ENCODE results near the gene LOXHD1.

The LOXHD1 gene

DNA sequence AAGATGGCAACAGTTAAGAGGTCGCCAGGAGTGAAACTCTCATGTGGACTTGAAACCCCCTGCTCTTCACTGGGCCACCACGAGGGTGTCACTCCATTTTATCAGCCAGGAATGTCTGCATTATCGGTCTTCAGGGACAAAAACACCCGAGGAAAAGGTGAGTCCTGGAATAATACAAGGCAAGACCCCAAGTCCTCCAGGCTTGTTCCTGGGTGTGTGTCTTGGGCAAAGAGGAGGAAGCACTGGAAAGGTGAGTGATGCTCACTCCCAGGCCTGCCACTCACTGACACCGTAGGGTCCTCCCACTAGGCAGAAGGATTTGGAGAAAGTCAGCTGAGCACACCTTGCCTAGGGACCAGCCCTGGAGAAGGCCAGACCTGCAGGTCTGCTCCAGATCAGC lies 86.9 kb downstream of the LOXHD1 start:
- no peak for DNase-seq

DNA sequence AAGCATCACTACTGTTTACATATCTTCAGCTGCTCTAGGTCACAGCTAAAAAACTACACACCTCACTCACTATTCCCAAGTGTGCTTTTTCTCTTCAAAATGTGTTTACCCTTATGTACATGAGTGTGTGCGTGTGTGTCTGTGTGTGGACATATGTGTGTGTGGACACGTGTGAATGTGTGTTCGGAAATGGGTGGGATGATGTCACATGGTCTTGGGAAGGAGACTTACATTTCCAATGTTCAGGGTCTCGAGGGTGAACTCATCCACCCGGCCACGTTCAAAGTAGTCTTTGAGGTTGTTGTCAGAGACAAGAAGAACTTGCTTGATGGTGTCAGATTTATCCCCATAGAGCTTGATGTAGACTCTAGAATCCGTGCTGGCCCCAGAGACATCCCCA lies 87.8 kb downstream of the LOXHD1 start:
- DNase-seq, result no peak

DNA sequence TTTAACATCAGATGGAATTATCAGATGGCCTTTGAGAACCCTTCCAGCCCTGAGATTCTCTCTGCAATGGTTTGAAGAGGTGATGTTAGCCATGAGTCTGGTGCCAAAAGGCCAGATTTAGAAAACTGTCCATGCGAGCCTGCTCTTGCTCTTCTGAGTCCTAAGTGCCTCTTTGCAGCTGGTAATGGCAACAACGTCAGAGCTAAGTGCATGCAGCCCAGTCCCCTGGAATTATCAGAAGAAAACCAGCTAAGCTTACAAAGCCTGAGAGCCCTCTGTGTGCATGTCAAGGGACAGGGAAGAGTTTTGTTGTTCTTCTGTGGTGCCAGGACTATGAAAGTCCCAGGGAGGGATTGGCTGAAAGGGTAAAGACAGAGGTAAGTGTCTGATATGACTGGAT lies 89.8 kb downstream of the LOXHD1 start:
- no peak for DNase-seq

DNA sequence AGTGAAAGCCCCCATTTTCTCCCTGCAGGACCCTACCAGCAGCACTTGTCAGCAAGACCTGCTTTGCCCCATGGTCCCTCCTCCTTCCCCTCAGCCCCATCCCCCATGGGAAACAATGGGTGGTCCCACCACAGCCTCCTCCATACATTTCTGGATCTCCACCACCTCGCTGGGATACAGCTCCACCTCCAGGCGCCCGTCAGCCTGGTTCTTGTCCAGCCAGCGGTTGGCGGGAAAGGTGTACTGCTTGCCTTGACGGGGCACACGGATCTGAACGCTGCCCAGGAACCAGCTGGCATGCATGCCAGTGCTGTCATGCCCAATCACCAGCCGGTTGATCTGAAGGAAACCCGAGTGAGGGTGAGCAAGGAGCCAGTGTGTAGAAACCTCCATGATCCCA lies 90.9 kb downstream of the LOXHD1 start:
- DNase-seq, result no peak

DNA sequence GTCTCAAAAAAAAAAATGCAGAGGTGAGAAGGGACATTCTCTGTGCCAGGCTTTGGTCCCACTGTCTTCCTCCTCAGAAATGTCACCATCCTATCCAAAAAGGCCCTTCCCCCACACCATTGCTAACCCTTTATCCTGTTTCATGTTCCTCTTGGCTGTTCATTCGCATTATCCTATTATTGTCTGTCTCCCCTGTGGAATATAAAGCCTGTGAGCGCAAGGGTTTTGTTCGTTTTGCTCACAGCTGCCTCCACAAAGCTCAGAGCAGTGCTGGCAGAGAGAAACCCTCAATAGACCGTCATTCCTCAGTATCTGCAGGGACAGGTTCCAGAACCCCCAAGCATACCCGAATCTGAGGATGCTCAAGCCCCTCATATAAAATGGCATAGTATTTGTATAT lies 91.8 kb downstream of the LOXHD1 start:
- no peak for DNase-seq

DNA sequence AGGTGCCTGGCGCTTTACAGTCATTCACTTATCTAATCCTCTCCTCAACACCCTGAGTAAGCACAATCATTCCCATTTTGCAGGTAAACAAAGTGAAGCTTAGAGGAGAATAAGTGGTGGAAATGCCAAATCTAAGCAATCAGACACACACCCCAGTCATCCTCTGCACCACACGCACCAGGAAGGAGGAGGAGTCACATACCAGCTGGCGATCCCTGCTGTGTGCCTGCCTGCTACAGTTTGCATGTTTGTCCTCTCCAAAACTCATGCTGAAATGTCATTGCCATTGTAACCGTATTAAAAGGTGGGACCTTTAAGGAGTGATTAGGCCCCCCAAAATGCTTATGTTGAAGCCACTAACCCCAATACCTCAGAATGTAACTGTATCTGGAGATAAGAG lies 93.7 kb downstream of the LOXHD1 start:
- no peak for DNase-seq

DNA sequence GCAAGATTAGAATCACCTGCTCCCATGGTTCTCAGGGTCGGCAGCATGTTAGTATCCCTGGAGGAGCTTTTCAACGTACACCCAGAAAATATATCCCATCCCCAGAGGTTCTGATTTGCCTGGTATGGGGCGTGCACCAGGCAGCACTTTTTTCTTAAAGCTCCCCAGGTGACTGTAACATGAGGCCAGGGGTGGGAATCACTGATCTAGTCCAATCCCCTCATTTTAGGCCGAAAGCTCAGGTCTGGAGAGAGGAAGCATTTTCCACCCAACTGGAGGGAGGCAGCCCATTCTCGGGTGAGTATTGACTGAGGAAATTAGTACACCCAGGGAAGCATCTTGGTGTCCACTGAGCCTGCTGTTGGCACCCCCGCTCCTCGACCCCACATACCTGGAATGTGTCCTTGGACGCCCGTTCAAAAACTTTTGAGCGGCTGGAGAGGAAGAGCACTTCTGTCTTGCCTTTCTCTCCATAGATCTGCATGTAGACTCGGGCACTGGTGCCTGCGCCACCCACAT lies 94.3 kb downstream of the LOXHD1 start:
- DNase-seq, result no peak

DNA sequence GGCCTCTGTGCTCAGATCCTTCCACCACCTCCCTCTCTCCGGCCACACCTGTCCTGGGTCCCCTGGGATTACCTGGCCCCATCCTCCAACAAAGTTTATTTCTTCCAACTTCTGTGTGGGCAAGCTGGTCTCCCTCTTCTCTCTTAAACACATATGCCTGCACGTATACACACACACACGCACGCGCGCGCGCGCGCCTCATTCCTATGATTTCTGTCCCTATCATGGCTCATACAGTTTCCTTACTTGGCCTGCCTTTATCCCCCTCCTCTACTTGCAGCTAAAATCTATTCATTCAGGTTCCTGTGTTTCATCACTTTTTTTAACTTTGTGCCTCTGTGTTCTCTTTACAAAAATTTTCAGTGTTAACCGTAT lies 96.4 kb downstream of the LOXHD1 start:
- no peak for DNase-seq

DNA sequence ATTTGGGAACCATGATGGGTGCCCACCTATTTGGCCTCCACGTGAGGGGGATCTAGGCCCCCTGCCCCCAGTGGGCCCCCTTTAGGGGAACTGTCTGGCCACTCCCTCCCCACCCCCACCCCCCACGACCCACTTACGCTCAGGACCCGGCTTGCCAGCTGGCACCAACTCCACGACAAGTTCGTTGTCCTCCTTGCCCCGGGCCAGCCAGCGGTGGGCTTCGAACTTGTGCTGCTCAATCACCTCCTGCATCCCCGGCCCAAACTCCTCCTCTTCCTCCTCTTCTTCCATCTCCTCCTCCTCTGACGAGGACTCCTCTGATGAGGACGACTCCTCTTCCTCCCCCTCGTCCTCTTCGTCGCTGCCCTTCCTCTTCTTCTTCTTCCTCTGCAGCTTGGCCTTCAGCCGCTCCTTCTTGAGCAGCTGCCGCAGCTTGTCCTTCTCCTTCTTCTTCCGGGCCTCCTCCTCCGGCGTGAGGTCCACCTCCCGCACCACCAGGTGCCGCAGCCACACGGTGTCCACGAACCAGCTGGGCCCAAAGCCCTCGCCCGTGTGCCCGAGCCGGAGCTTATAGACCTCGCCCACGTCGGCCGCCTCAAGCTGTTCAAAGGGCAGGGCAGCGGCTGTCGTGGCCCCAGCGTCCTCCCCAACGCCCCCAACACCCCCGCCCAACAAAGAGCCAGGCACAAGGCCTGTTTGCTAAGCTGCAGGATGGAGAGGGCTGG lies 96.9 kb downstream of the LOXHD1 start:
- DNase-seq, result no peak

DNA sequence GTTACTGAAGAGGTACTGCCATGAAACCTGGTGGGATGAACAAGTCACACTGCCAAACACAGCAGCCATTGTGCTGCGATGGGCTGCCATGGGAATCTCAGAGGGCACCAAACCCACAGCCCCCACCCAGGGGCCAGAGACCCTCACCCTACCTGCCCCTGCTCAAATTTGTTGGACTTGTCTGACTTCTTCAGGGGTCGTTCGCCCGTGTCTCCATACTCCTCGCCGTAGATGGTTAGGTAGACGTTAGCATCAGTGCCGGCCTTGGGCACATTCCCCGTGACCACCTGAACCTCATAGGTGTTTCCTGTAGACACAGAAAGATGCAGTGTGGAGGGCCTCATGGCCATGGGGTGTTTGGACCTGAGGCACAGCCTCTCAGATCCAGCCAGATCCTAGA lies 97.7 kb downstream of the LOXHD1 start:
- DNase-seq, result no peak

DNA sequence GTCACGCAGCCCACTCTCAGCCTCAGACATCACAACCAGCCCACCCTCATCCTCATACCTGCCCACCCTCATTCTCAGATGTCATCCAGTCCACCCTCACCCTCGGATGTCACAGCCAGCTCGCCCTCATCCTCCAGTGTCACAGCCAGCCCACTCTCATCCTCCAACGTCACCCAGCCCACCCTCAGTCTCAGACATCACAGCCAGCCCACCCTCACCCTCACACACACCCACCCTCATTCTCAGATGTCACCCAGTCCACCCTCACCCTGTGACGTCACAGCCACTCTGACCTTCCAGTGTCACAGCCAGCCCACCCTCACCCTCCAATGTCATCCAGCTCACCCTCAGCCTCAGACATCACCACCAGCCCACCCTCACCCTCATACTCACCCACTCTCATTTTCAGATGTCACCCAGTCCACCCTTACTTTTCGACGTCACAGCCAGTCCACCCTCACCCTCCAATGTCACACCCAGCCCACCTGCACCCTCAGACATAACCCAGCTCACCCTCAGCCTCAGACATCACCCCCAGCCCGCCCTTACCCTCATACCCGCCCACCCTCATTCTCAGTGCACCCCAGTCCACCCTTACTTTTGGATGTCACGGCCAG lies 100.3 kb downstream of the LOXHD1 start:
- no peak for DNase-seq

DNA sequence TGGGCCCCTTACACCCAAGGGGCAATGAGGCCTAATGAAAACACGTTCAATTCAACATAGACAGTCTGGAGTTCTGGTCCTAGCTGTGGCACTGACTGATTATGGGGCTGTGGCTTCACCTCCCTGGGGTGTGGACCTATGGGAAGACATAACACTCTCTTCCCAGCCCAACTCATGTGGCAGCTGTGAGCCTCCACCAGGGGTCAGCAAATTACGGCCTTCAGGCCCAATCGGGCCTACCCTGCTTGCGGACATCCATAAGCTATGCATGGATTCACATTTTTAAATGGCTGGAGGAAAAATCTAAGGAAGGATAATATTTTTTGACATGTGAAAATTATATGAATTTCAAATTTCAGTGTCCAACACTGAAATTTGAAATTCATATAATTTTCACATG lies 101.3 kb downstream of the LOXHD1 start:
- DNase-seq, result no peak

DNA sequence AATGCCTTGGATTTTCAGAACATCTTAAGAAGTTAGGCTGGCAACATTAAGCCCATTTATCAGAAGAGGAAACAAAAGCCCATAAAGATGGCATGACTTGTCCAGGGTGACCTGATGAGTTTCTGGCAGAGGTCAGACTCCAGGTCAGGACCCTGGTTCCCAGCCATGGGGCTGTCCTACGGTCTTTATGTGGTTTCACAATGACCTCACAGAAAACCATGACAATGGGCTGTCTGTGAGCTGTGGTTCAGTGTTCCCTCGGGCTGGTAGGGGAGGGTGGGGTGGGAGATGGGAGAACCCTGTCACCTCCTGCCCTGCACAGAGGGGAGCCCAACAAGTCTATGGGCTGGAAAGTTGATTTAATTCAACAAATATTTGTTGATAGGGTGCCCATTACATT lies 101.8 kb downstream of the LOXHD1 start:
- DNase-seq, result no peak

DNA sequence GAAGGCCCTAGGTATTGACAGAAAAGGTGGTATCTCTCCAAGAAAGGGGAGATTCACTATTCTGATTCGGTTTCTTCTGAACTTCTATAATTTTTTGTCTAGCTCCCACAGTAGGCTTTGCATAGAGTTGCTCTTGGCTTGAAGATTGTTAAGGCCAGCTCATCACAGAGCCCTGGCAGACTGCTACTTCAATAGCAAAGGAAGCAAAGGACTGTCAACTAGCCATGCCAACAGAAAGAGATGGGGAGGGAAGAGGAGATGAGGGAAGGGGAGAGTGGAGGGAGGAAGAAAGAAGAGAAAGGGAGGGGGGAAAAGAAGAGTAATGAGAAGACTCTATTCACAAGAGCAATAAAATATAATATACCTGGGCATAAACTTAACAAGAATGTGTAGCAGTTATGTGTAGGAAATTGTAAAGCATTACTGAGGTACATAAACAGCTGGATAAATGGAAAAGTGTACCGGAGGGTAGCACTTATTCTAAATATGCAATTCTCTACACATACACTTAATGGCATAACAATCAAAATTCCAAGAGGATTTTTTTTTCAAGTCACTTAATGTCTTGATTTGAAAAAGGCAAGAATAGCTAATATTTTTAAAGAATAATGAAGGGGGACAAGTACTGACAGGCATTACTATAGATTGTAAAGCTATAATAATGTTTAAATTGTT lies 102.5 kb downstream of the LOXHD1 start:
- DNase-seq, result no peak

DNA sequence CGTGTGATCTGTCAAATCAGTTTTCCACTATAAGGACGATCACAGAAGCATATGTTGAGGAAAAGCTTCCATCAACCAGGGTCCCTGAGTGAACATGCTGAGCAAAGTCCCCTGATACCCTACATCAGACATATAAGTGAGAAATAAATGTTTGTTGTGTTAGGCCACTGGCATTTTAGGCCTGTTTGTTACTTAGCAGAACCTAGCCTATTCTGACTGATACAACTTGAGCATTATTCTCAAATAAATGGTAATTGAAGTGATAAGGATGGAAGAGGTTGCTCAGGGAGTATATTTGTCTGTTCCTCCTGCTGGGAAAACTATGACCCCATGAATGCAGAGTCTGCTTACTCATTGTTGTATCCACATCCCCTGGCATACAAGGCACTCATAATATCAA lies 106.4 kb downstream of the LOXHD1 start:
- no peak for DNase-seq

DNA sequence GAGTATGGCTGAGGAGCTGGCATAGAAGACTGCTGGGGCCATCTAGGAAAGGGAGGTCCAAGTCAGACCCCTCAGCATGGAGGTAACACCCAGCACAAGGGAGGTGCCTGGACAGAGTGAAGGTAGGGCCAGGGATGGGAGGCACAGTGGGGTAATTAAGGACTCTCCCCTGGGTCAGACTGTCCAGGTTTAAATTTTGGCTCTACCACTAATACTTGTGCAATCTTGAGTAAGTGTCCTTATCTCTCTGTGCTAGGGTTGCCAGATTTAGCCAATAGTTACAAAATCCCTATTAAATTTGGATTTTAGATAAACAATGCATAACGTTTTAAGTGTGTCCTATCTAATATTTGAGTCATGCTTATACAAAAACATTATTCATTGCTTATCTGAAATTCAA lies 109.5 kb downstream of the LOXHD1 start:
- no peak for DNase-seq

DNA sequence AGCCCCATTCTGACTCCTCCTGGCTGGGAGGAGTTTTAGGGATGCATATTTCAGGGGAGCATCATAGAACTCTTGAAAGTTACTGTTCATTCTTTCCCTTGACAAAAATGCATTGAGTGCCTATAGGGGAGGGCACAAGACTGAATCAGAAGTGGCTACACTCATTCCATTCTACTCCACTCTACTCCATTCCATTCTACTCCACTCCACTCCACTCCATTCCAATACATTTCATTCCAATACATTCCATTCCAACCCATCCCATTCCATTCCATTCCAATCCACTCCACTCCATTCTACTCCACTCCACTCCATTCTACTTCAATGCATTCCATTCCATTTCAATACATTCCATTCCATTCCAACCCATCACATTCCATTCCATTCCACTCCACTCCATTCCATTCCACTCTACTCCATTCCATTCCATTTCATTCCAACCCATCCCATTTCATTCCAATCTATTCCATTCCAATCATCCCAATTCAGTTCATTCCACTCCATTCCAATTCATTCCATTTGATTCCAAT lies 110.8 kb downstream of the LOXHD1 start:
- no peak for DNase-seq

DNA sequence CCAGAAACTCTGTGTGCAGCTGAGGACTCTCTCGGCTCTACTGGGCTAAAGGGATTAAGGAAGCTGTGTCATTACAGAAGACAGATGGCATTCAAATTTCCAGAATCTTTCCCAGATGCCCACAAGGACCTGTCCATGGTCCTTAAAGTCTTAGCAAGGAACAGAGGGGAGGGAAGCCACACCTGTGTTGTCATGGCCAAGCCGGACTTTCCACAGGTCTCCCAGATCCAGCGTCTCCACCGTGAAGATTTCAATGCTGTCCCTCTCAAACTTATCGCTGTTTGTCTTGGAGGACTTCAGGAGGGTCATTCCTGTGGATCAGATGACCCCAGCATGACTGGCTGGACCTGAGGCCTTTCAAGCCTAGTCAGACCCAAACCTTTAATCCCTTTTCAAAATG lies 114.5 kb downstream of the LOXHD1 start:
- DNase-seq, result no peak

DNA sequence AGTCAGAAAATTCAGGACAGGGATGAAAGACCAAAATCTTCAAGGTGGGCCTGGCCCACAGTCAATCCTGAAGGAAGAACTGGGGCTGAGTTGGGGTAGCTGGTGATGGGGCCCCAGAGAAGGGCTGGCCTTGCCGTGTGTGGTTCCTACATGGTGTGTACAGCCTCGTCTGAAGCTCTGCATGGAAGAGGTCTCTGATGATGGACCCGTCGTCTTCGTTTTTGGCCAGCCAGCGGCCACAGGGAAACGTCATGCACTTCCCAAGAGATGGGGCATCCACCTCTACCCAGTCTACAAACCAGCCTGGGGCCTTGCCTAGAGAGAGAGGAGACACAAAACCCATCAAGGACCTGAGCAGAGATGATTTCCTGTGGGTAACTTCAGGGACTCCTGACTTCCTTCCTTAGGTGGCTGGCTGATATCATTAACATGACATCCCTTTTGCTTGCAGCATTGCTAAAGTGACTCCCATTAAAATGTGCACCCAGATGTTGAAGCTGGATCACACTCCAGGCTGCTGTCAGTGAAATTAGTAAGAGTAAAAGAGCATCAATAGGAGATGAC lies 115.3 kb downstream of the LOXHD1 start:
- DNase-seq, result no peak

DNA sequence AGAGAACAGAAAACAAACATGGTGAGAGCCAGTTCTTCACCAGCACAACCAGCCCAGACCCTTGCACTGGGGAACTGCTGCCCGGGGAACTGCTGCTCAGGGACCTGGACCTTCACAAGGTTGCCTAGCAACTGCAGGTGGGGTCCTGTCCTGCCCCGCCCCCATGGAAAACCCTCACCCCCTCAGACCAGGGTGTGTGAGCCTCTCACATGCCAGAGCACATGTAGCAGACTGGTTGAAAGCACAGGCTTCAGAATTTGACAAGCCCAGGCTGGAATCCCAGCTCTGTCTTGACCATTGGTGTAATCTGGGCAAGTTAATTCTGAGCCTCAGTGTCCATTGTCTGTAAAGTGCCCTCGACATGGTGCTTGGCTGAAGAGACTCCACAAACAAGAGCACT lies 118.6 kb downstream of the LOXHD1 start:
- DNase-seq, result no peak

DNA sequence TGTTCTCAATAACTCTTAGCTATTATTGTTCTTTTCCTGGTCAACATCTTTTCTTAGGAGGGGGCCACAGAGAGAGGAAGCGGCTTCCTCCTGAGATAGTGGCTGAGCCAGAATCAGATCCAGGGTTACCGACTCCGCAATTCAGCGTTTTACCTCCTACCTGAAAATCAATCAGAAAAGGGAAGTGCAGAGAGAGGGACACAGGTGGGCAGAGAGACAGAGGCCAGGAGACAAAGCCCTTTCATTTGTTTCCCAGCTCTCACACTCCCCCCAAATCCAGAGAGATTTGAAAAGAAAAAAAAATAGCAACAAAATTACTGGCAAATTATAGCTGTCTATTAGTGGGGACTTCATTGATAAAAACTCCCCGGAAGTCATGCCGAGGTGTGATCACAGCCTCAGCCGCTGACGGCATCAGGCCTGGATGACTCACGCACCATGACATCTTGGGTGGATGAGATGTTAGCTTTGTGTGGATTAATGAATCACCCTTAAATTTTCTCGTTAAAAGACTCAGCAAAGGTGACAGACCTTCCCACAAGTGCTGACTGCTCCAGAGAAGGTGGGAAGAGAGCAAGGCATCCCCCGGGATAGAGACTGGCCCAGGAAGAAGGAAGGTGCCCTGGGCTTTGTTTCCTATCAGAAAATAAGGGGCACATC lies 120.7 kb downstream of the LOXHD1 start:
- no peak for DNase-seq

DNA sequence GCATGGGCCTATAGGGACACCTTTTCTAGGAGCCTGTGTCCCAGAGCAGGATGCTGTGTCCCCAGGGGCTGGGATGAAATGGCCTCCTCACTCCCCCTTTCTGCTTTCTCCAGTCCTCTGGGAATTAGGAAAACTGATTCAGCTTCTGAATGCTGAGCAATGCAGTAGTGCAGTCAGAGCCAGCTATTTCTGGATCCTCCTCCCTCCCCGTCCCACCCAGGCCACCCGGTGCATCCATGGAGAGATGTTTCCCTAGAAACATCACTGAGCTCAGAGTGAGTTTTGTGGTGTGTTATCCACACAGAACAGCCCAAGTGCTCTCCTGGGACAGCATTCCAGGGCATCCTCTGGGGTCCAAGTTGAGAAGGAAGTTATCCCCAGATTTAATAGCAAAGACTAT lies 125.5 kb downstream of the LOXHD1 start:
- DNase-seq, result no peak

DNA sequence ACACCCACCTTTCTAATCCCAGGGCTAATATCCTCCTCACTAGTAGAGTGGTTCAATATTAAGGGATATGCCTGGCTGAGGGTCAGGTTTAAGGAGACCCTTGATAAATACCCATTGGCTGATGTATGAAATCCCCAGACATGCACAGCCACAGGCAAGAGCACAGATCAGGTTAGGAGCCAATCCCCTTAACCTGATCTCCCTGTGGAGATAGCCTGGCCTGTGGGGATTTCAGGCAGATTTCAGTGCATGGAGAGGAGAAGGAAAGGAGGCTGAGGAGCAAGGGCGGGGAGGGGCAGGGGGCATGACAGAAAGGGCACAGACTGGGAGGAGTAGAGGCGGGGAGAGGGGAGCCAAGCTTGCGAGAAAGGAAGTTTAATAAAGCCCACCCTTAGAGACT lies 129.0 kb downstream of the LOXHD1 start:
- no peak for DNase-seq

Data from stimulated activated naive CD4-positive, alpha-beta T cell (primary cell).